ENCODE data around the gene RNMT. TPM values are rescaled to one million over a fixed set of nuclear protein-coding genes. Genes with fewer than 3 reads are reported as not detected.
A peak's percentile ranks its signal among the peaks of the same experiment; 100 is the strongest.
"Not testable (repeated sequence)": the region's sequence is repeated elsewhere in the genome, so short reads cannot be mapped to it uniquely, and the experiment has no call there.

The RNMT gene
- polyA plus RNA-seq, 4 donors = 51.5 to 60.5 (median 52.1) TPM

GRCh38 chr18:13730481-13730880 lies 4.0 kb downstream of the RNMT start:
- no peak for DNase-seq (ENCODE audit: low read depth in 4 of 4, low spot score in 2 of 4)

- no peak for DNase-seq (ENCODE audit: low read depth in 4 of 4, low spot score in 2 of 4)
Measured at GRCh38 chr18:13735681-13736080, 9.2 kb downstream of the RNMT start.

GRCh38 chr18:13745696-13746095 lies 19.2 kb downstream of the RNMT start:
- DNase-seq (ENCODE audit: low read depth in 4 of 4, low spot score in 2 of 4) = peak in 1 of 4 donors; percentile 10

- no peak for DNase-seq (ENCODE audit: low read depth in 4 of 4, low spot score in 2 of 4)
Measured at GRCh38 chr18:13746633-13747032, 20.2 kb downstream of the RNMT start.

DNA sequence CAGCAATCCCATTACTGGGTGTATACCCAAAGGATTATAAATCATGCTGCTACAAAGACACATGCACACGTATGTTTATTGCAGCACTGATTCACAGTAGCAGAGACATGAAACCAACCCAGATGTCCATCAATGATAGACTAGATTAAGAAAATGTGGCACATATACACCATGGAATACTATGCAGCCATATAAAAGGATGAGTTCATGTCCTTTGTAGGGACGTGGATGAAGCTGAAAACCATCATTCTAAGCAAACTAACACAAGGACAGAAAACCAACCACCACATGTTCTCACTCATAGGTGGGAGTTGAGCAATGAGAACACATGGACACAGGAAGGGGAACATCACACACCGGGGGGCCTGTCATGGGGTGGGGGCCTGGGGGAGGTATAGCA lies 25.1 kb downstream of the RNMT start:
- not testable (repeated sequence) for DNase-seq (ENCODE audit: low read depth in 4 of 4, low spot score in 2 of 4)

- DNase-seq (ENCODE audit: low read depth in 4 of 4, low spot score in 2 of 4) = no peak
Measured at GRCh38 chr18:13756261-13756660, 29.8 kb downstream of the RNMT start.

DNA sequence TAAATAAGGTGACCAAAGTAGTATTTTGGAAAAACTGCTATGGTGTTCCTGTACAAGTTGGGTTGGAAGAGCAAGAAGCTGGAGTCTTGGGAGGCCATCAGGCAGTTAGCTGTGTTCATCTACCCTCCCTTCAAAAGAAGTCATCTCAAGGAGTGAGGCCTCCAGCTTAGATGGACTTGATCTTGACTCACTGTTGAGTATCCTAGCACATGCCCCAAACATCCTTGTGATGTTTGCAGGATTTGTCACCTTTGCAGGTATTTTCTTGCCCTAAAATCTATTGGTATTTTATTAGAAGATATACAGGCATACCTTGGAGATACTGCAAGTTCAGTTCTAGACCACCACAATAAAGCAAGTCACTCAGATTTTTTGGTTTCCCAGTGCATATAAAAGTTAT lies 30.2 kb downstream of the RNMT start:
- DNase-seq (ENCODE audit: low read depth in 4 of 4, low spot score in 2 of 4) = no peak

DNA sequence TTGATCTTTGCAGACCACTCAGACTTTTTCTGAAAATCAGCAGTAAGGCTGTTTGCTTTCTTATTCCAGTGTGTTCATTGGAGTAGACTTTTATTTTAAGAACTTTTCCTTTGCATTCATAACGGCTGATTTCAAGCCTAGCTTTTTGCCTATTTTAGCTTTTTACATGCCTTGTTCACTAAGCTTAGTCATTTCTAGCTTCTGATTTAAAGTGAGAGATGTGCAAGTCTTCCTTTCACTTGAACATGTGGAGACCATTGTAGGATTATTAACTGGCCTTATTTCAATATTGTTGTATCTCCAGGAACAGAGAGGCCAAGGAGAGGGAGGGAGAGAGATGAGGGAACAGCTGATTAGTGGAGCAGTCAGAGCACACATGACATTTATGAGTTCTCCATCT lies 32.1 kb downstream of the RNMT start:
- DNase-seq (ENCODE audit: low read depth in 4 of 4, low spot score in 2 of 4) = no peak

DNA sequence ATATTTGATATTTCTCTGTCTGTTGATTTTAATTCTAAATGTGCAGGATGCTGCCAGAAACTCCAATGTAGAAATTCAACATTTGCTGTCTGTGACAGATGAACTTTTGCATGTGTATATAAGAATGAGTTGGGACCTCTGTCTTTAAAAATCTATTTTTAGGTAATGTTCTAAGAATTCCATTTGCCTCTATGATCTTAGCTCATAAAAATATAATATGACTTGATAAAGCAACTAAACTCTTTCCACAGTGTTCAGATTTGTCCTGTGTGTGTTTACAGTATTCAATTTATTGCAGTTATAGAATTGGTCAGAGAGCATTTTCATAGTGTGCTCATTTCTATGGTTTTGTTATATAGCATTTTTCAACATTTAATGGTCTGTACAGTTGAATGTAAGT lies 33.6 kb downstream of the RNMT start:
- DNase-seq (ENCODE audit: low read depth in 4 of 4, low spot score in 2 of 4) = no peak

- no peak for DNase-seq (ENCODE audit: low read depth in 4 of 4, low spot score in 2 of 4)
Measured at GRCh38 chr18:13762690-13763439, 36.4 kb downstream of the RNMT start.

- DNase-seq (ENCODE audit: low read depth in 4 of 4, low spot score in 2 of 4) = no peak
Measured at GRCh38 chr18:13775058-13775457, 48.6 kb downstream of the RNMT start.

GRCh38 chr18:13791181-13791580 lies 64.7 kb downstream of the RNMT start:
- no peak for DNase-seq (ENCODE audit: low read depth in 4 of 4, low spot score in 2 of 4)

- DNase-seq (ENCODE audit: low read depth in 4 of 4, low spot score in 2 of 4) = no peak
Measured at GRCh38 chr18:13793819-13794218, 67.3 kb downstream of the RNMT start.

GRCh38 chr18:13796515-13796914 lies 70.0 kb downstream of the RNMT start:
- DNase-seq (ENCODE audit: low read depth in 4 of 4, low spot score in 2 of 4) = no peak

DNA sequence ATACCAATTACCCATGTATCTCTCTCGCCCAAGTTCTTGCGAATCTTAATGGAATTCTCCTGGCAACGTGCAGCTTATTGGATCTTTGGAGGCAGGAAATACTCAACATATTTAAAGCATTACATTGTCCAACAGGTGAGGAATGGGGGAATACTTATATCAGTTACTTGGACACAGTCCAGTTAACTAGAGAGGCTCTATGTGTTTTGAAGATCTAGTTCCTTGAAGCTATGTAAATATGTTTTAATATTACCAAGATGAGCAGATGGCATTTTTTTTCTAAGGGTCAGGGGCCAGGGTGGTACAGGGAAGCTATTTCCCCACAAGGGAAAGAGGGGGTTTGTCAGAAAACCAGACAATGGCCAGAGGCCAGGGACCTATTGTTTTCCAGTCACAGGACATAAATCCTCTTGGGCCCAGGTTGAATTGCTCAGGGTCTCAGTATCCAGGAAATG lies 70.7 kb downstream of the RNMT start:
- no peak for DNase-seq (ENCODE audit: low read depth in 4 of 4, low spot score in 2 of 4)

- DNase-seq (ENCODE audit: low read depth in 4 of 4, low spot score in 2 of 4) = no peak
Measured at GRCh38 chr18:13799396-13799795, 72.9 kb downstream of the RNMT start.

- peak in 2 of 4 donors; percentile 41 to 68 for DNase-seq (ENCODE audit: low read depth in 4 of 4, low spot score in 2 of 4)
Measured at GRCh38 chr18:13800505-13801259, 74.2 kb downstream of the RNMT start.

DNA sequence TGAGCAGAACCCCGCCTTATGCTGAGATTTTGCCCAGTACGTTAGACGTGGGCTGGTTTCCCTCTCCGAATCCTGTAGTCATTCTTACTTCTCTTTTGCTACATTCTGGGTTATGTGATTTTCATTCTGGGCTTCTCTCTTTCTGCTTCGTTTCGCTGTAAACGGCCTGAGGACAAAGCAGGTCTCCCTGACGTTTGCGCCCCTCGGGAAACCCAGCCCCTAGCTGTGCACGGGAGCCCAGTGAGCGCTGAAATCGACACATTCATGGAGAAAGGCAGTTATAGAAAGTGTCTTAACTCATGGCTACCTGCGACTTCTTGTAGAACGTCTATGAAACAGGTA lies 74.8 kb downstream of the RNMT start:
- no peak for DNase-seq (ENCODE audit: low read depth in 4 of 4, low spot score in 2 of 4)

- DNase-seq (ENCODE audit: low read depth in 4 of 4, low spot score in 2 of 4) = no peak
Measured at GRCh38 chr18:13804305-13804704, 77.8 kb downstream of the RNMT start.

DNA sequence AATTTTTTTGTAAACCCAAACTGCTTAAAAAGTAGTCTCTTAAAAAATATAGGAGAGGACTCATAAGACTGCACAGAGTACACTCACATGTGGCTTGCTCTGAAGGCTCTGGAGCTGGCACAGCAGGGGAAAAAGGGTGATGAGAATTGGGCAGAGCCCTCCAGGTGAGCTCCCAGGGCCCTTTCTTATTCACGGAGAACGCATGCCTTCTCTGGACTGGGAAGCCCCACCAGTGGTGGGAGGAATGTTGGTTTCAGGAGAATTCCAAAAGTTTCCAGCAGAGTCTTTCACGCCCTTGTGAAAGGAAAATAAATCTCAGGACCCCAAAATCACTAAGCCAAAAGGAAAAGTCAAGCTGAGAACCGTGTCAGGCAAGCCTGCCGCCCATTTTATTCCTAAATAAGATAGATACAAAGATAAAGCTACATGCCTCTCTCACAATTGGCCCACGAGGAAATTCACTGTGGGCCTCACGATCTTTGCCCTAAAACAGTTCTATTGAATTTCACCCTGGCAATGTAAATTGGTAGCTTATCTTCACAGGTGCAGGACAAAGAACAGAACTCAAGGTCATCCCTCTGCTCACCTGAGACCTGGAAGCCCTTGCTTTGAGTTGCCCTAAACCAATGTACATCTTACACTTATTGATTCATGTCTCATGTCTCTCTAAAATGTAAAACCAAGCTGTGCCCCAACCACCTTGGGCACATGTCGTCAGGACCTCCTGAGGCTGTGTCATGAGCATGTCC lies 82.0 kb downstream of the RNMT start:
- DNase-seq (ENCODE audit: low read depth in 4 of 4, low spot score in 2 of 4) = no peak

- no peak for DNase-seq (ENCODE audit: low read depth in 4 of 4, low spot score in 2 of 4)
Measured at GRCh38 chr18:13809043-13809430, 82.6 kb downstream of the RNMT start.

Data from left renal cortex interstitium (tissue), 4 donors.